Left ventricle myocardium inferior (tissue), 1 donor: ENCODE data around the gene MOK. TPM values are rescaled to one million over a fixed set of nuclear protein-coding genes. Genes with fewer than 3 reads are reported as not detected.

Source experiments
- DNase-seq: peaks from one replicate; pipeline ENCODE4 v3.0.0-alpha.2; 2020
- H3K27ac ChIP-seq: fragments of 200-600 bp; replicated peaks from 2 replicates; pipeline ENCODE4 v1.8.0; 2021
- H3K27me3 ChIP-seq: fragments of 200-600 bp; 2 replicates; pipeline ENCODE4 v1.8.0; 2021; ENCODE audit warnings: low read depth
- H3K36me3 ChIP-seq: fragments of 200-600 bp; 2 replicates; pipeline ENCODE4 v1.8.0; 2021
- H3K4me1 ChIP-seq: fragments of 200-600 bp; 2 replicates; pipeline ENCODE4 v1.8.0; 2021
- H3K4me3 ChIP-seq: fragments of 200-600 bp; 2 replicates; pipeline ENCODE4 v1.8.0; 2021; ENCODE audit warnings: mild to moderate bottlenecking, moderate library complexity
- H3K9me3 ChIP-seq: fragments of 200-600 bp; replicated peaks from 2 replicates; pipeline ENCODE4 v1.8.0; 2021
- intact Hi-C: fragments of 100-400 bp; cut with micrococcal nuclease; formaldehyde crosslinking; loops from one replicate; pipeline ENCODE4 v1.11.0; 2022
- total RNA-seq: library from RNA; stranded (reverse); fragmentation: NEBNext Ultra II Directional; extraction: Animal tissue kit (Norgen Biotek cat#: 25700); gene quantifications from one replicate; pipeline ENCODE4 v1.2.1, GENCODE V29; 2021
- TF ChIP-seq, protein P1 (sequence below): fragments of 200-600 bp; IDR thresholded peaks from 2 replicates; pipeline ENCODE4 v1.8.0; 2021; ENCODE audit warnings: antibody characterized with exemption, mild to moderate bottlenecking, borderline replicate concordance
- donor health status: DM: no; HTN: yes; CAD: no; lungs with severe emphysema.

The MOK gene
- total RNA-seq, 1 donor from 2014 or later, result 12.2 TPM

DNA sequence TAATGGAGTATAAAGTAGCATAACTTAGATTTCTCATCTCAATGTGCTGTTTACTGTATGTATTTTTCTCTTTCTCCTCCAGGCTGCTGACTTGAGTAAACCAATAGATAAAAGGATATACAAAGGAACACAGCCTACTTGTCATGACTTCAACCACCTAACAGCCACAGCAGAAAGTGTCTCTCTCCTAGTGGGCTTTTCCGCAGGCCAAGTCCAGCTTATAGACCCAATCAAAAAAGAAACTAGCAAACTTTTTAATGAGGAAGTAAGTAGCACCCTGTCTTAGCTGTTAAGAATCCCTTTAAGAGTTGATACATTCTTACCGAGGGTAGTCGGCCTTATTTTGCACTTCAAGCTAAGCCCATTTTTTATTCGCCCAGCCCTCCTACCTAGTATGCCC lies 110.1 kb downstream of the MOK start:
- TF ChIP-seq, protein P1, sequence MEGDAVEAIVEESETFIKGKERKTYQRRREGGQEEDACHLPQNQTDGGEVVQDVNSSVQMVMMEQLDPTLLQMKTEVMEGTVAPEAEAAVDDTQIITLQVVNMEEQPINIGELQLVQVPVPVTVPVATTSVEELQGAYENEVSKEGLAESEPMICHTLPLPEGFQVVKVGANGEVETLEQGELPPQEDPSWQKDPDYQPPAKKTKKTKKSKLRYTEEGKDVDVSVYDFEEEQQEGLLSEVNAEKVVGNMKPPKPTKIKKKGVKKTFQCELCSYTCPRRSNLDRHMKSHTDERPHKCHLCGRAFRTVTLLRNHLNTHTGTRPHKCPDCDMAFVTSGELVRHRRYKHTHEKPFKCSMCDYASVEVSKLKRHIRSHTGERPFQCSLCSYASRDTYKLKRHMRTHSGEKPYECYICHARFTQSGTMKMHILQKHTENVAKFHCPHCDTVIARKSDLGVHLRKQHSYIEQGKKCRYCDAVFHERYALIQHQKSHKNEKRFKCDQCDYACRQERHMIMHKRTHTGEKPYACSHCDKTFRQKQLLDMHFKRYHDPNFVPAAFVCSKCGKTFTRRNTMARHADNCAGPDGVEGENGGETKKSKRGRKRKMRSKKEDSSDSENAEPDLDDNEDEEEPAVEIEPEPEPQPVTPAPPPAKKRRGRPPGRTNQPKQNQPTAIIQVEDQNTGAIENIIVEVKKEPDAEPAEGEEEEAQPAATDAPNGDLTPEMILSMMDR, result no peak
- no peak overlapping the region for H3K4me3 ChIP-seq
- peaks cover 53% of the 10 kb centered on the region for H3K4me1 ChIP-seq
- H3K27ac ChIP-seq, result no peak overlapping the region
- no peaks in the 10 kb centered on the region for H3K27me3 ChIP-seq
- H3K9me3 ChIP-seq, result no peaks in the 10 kb centered on the region
- intact Hi-C loops, result no loop called here
- no peak for DNase-seq
- H3K36me3 ChIP-seq, result peaks cover 26% of the 10 kb centered on the region

DNA sequence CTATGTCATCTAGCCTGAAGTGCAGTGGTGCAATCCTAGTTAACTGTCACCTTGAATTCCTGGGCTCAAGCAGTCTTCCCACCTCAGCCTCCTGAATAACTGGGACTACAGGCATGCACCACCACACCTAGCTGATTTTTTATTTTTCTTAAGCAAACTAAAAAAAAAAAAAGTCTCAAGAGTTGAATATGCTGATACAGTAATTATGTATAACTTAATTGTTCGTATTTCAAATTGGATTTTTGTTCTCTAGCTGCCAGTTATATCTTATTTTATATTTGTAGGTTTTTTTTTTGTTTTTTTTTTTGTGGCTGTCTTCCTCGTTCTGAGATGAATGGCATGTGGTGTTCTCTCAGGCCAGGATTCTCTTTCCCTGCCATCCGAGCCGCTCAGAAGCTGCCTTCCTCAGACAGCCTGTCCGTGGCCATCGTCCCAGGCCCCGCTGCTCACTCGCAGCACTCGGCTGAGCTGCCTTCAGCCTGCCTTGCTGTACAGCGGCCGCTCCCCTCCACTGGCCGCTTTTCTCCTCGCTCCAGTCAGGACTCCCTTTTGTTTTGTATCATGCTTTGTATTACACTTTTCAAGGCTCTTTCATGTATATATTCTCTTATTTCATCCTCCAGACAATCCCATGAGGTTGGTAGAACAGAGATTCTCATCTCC lies 112.0 kb downstream of the MOK start:
- DNase-seq, result no peak
- Histone ChIP-seq H3K27ac (no peak overlapping the region), H3K9me3 (no peaks in the 10 kb centered on the region), H3K36me3 (peaks cover 7% of the 10 kb centered on the region), H3K4me1 (peaks cover 62% of the 10 kb centered on the region), H3K27me3 (no peaks in the 10 kb centered on the region), H3K4me3 (no peak overlapping the region)
- TF ChIP-seq, protein P1, result no peak
- intact Hi-C loops, result no loop called here

DNA sequence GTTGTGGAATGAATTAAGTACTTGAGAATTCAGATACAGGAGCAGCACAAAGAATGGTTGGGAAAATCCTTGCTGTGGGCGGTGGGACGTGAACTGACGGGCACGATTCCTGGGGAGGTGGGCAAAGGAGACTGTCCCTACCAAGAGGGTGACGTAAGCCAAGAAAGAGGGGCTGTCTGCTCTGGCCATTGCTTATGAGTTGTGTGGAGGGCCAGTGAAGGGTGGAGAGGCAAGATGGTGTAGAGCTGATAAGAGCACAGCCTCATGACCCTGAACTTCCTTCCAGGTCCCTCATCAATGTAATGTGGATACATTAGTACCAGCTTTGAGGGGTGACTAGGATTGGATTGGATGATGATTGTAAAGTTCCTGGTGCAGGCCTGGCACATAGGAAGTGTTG lies 115.1 kb downstream of the MOK start:
- H3K36me3 ChIP-seq, result no peaks in the 10 kb centered on the region
- H3K27me3 ChIP-seq, result no peaks in the 10 kb centered on the region
- TF ChIP-seq, protein P1, result no peak
- no peaks in the 10 kb centered on the region for H3K9me3 ChIP-seq
- H3K4me3 ChIP-seq, result no peak overlapping the region
- peaks cover 61% of the 10 kb centered on the region for H3K4me1 ChIP-seq
- no peak overlapping the region for H3K27ac ChIP-seq
- intact Hi-C loops, result no loop called here
- DNase-seq, result no peak

DNA sequence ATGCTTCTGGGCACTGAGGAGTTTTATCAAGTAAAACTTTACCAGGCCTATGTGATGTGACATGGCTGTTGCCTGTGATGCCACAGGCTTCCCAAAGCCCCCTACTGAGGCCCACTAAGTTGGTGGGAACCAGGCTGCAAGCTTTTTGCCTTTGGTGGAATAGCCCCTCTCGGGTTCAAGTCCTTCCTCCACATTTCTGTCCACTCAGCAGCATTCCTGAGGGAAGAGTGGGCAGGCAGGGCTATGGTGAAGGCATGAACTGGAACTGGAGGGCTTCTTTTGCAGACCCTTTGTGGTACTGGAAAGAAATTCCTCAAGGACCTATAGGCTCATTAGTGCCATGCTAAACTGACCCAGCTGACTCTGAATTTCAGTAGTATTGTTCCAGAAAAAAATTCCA lies 116.8 kb downstream of the MOK start:
- intact Hi-C loops, result no loop called here
- Histone ChIP-seq H3K27me3 (no peaks in the 10 kb centered on the region), H3K9me3 (no peaks in the 10 kb centered on the region), H3K27ac (no peak overlapping the region), H3K4me3 (no peak overlapping the region), H3K36me3 (no peaks in the 10 kb centered on the region), H3K4me1 (peaks cover 71% of the 10 kb centered on the region)
- no peak for DNase-seq
- TF ChIP-seq, protein P1, result no peak

DNA sequence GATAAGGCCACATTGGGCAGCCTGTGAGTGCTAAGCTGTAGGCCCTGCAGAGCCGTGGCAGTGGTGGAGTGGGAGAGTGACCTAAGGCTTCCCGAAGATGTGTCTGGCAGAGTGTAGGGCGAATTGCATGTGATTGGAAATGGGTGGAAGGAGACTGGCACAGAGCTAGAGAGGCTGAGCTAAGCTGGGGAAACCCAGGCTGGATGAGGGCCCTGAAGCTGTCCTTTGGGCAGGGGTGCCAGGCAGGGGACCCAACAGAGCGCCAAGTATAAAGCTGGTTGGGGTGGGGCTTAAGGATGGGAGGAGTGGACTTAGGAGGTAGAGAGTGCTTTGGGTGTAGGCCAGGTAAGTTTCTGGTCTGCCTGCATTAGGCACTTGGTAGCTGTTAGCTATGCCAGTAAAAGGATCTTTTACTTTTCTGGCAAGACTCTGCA lies 117.4 kb downstream of the MOK start:
- TF ChIP-seq, protein P1, result no peak
- peaks cover 75% of the 10 kb centered on the region for H3K4me1 ChIP-seq
- no peak for DNase-seq
- no peaks in the 10 kb centered on the region for H3K36me3 ChIP-seq
- intact Hi-C loops, result no loop called here
- no peak overlapping the region for H3K4me3 ChIP-seq
- no peaks in the 10 kb centered on the region for H3K9me3 ChIP-seq
- H3K27me3 ChIP-seq, result no peaks in the 10 kb centered on the region
- no peak overlapping the region for H3K27ac ChIP-seq
